Measurements from ENCODE around the gene TIPARP. TPM values are rescaled to one million over a fixed set of nuclear protein-coding genes. Genes with fewer than 3 reads are reported as not detected.

Gene TIPARP
- total and polyA plus RNA-seq, 2 of the 8 experiments (the other 6 are each of a cell fraction or from before 2014, with no cell fraction given): 1.6 to 5.8 TPM

- FAIRE-seq: no peak
- TF ChIP-seq RBBP5 (IDR thresholded peaks at IDR 0.05; ENCODE audit: borderline replicate concordance, low read depth, low read length) (no peak), POLR2AphosphoS5 (IDR thresholded peaks at IDR 0.05; ENCODE audit: low read depth, low read length) (no peak), SIX5 (IDR thresholded peaks at IDR 0.05; ENCODE audit: low read depth, low read length) (no peak)
These were observed 17.5 kb downstream of the TIPARP start for GRCh38 chr3:156691920-156692319.

More at GRCh38 chr3:156691920-156692319, 17.5 kb downstream of the TIPARP start:
- H4K8ac ChIP-seq (ENCODE audit: extremely low read depth, insufficient read depth, low read length): no peak overlapping the region
- no peak overlapping the region for H3K56ac ChIP-seq (replicated peaks; ENCODE audit: insufficient read length, low read depth, low read length)
- no peaks in the 10 kb centered on the region for H3K27me3 ChIP-seq (replicated peaks in 1 of 4; ENCODE audit: control insufficient read depth in 3 of 4, extremely low read depth in 1 of 4, insufficient read depth in 3 of 4, low read length in 3 of 4)
- no peak overlapping the region for H2BK15ac ChIP-seq (ENCODE audit: low read length)
- H2BK20ac ChIP-seq (ENCODE audit: low read length): no peak overlapping the region
- H3K4me3 ChIP-seq (ENCODE audit: extremely low read depth in 1 of 4, insufficient read depth in 2 of 4, low read depth in 3 of 4, low read length in 4 of 4): no peak overlapping the region
- no peak overlapping the region for H4K5ac ChIP-seq (ENCODE audit: insufficient read length, low read depth, low read length)
- no peak overlapping the region for H2AFZ ChIP-seq (ENCODE audit: low read length)
- no peaks in the 10 kb centered on the region for H3K4me1 ChIP-seq (replicated peaks in 1 of 4; ENCODE audit: control insufficient read depth in 3 of 4, insufficient read depth in 4 of 4, low read length in 3 of 4)
- no peak overlapping the region for H2BK120ac ChIP-seq (replicated peaks; ENCODE audit: low read depth, low read length)
- H2BK12ac ChIP-seq (ENCODE audit: low read depth, low read length): no peak overlapping the region
- H3K14ac ChIP-seq (ENCODE audit: insufficient read length): no peak overlapping the region
- H3K27ac ChIP-seq (ENCODE audit: low read depth, low read length): no peak overlapping the region
- WGBS, 2 experiments (ENCODE audit: extremely low coverage in 1 of 2, insufficient coverage in 1 of 2, insufficient read length in 1 of 2, insufficient replicate concordance in 2 of 2, low coverage in 1 of 2, low lambda C conversion rate in 2 of 2, missing lambda C conversion rate in 1 of 2): 88% methylated on average over 1 of the region's 1 CpG; no CpG with 5 or more reads in 1 of the 2 experiments
- no peak for DNase-seq (ENCODE audit: low read depth in 1 of 2, low spot score in 2 of 2)
- no peak overlapping the region for H3K18ac ChIP-seq (ENCODE audit: extremely low read depth, low read length)
- ChIA-PET POLR2A (ENCODE audit: partially characterized antibody) (no interaction called here), CTCF (ENCODE audit: partially characterized antibody) (no interaction called here)
- no peak overlapping the region for H2AK5ac ChIP-seq (ENCODE audit: low read depth, low read length)
- H2BK5ac ChIP-seq (ENCODE audit: low read depth, low read length): no peak overlapping the region
- H3K9ac ChIP-seq (replicated peaks in 1 of 4; ENCODE audit: extremely low read depth in 1 of 4, low read depth in 3 of 4, low read length in 3 of 4): no peak overlapping the region
- H3K79me2 ChIP-seq (ENCODE audit: control insufficient read depth in 1 of 2, insufficient read depth in 2 of 2, low read length in 2 of 2): peaks cover 0 to 9% of the 10 kb centered on the region in 2 experiments; a peak in 2 of 4 replicates
- H4K91ac ChIP-seq (replicated peaks; ENCODE audit: insufficient read length, low read length): no peak overlapping the region
- no peaks in the 10 kb centered on the region for H3K9me3 ChIP-seq (ENCODE audit: insufficient read depth in 2 of 2, low read depth in 1 of 2, low read length in 1 of 2)
- H3K4ac ChIP-seq (replicated peaks; ENCODE audit: insufficient read length, low read depth, low read length): no peak overlapping the region
- peaks cover 0 to 17% (median 4%) of the 10 kb centered on the region in 4 experiments; a peak in 3 of 8 replicates for H3K36me3 ChIP-seq (ENCODE audit: control insufficient read depth in 2 of 4, insufficient read depth in 4 of 4, low read length in 3 of 4)
- no peak overlapping the region for H3K23ac ChIP-seq (ENCODE audit: insufficient read length)
- peaks cover 4% of the 10 kb centered on the region; the same call in 1 of the 2 replicates for H3K79me1 ChIP-seq (ENCODE audit: low read depth, low read length)
- no peaks in the 10 kb centered on the region for H3K23me2 ChIP-seq (ENCODE audit: low read depth, low read length)
- H4K20me1 ChIP-seq (replicated peaks in 1 of 2; ENCODE audit: control insufficient read depth in 1 of 2, insufficient read depth in 2 of 2, low read length in 2 of 2): no peaks in the 10 kb centered on the region
- no peak overlapping the region for H3K4me2 ChIP-seq (ENCODE audit: insufficient read depth in 1 of 2, low read depth in 2 of 2, low read length in 2 of 2)
